ENCODE data around the gene PSMA8.

Gene PSMA8

GRCh38 chr18:26210147-26210546 is 76.5 kb downstream of the PSMA8 start:
- 85% methylated on average over 4 of the region's 4 CpGs for WGBS
- no peaks in the 10 kb centered on the region for H3K27me3 ChIP-seq (ENCODE audit: control insufficient read depth in 1 of 2, insufficient read depth in 1 of 2, low read length in 2 of 2)

GRCh38 chr18:26215247-26215970 is 81.7 kb downstream of the PSMA8 start:
- Histone ChIP-seq H3K4me3 (ENCODE audit: insufficient read depth in 1 of 2, low read depth in 1 of 2, low read length in 2 of 2) (no peak overlapping the region), H3K23ac (ENCODE audit: low read length in 2 of 2) (no peak overlapping the region), H3K9me3 (ENCODE audit: control insufficient read depth, low read length) (no peaks in the 10 kb centered on the region), H2BK5ac (ENCODE audit: low read depth, low read length, poor library complexity, severe bottlenecking) (no peak overlapping the region), H2AFZ (ENCODE audit: low read depth, low read length) (no peak overlapping the region), H4K8ac (ENCODE audit: low read length) (no peak overlapping the region), H2BK15ac (ENCODE audit: low read depth, poor library complexity, severe bottlenecking) (no peak overlapping the region), H3K9ac (ENCODE audit: low read length) (no peak overlapping the region), H3K36me3 (ENCODE audit: control insufficient read depth in 1 of 2, insufficient read depth in 2 of 2, low read depth in 1 of 2, low read length in 2 of 2) (no peaks in the 10 kb centered on the region), H4K91ac (ENCODE audit: low read length) (no peak overlapping the region), H3K27ac (ENCODE audit: low read length, poor library complexity, severe bottlenecking) (no peak overlapping the region), H2BK120ac (ENCODE audit: low read depth, low read length) (no peak overlapping the region), H3K4ac (ENCODE audit: low read depth in 1 of 2, low read length in 2 of 2) (no peak overlapping the region), H3K18ac (ENCODE audit: low read depth in 1 of 2, low read length in 2 of 2) (no peak overlapping the region), H3K4me1 (ENCODE audit: control insufficient read depth, insufficient read depth, low read depth, low read length) (no peaks in the 10 kb centered on the region), H3K14ac (ENCODE audit: low read length in 2 of 2) (no peak overlapping the region), H3K27me3 (ENCODE audit: control insufficient read depth in 1 of 2, insufficient read depth in 1 of 2, low read length in 2 of 2) (no peaks in the 10 kb centered on the region), H3K79me1 (replicated peaks; ENCODE audit: low read length, poor library complexity, severe bottlenecking) (no peaks in the 10 kb centered on the region), H2BK12ac (ENCODE audit: low read length in 2 of 2) (no peak overlapping the region), H2AK5ac (ENCODE audit: low read length, severe bottlenecking) (no peak overlapping the region), H3K4me2 (ENCODE audit: low read length, poor library complexity, severe bottlenecking) (no peak overlapping the region)
- no peak for DNase-seq
- 79% methylated on average over 4 of the region's 7 CpGs for WGBS

More at GRCh38 chr18:26210147-26210546, 76.5 kb downstream of the PSMA8 start:
- Histone ChIP-seq H3K18ac (ENCODE audit: low read depth in 1 of 2, low read length in 2 of 2) (no peak overlapping the region), H3K4ac (ENCODE audit: low read depth in 1 of 2, low read length in 2 of 2) (no peak overlapping the region), H3K4me2 (ENCODE audit: low read length, poor library complexity, severe bottlenecking) (no peak overlapping the region), H3K14ac (ENCODE audit: low read length in 2 of 2) (no peak overlapping the region), H2BK12ac (ENCODE audit: low read length in 2 of 2) (no peak overlapping the region), H4K91ac (ENCODE audit: low read length) (no peak overlapping the region), H3K36me3 (ENCODE audit: control insufficient read depth in 1 of 2, insufficient read depth in 2 of 2, low read depth in 1 of 2, low read length in 2 of 2) (no peaks in the 10 kb centered on the region), H2BK120ac (ENCODE audit: low read depth, low read length) (no peak overlapping the region), H3K23ac (ENCODE audit: low read length in 2 of 2) (no peak overlapping the region), H2BK5ac (ENCODE audit: low read depth, low read length, poor library complexity, severe bottlenecking) (no peak overlapping the region), H3K9ac (ENCODE audit: low read length) (no peak overlapping the region), H3K27ac (ENCODE audit: low read length, poor library complexity, severe bottlenecking) (no peak overlapping the region), H3K4me3 (ENCODE audit: insufficient read depth in 1 of 2, low read depth in 1 of 2, low read length in 2 of 2) (no peak overlapping the region), H3K9me3 (ENCODE audit: control insufficient read depth, low read length) (no peaks in the 10 kb centered on the region), H4K8ac (ENCODE audit: low read length) (no peak overlapping the region), H3K79me1 (replicated peaks; ENCODE audit: low read length, poor library complexity, severe bottlenecking) (no peaks in the 10 kb centered on the region), H2AK5ac (ENCODE audit: low read length, severe bottlenecking) (no peak overlapping the region), H2BK15ac (ENCODE audit: low read depth, poor library complexity, severe bottlenecking) (no peak overlapping the region), H2AFZ (ENCODE audit: low read depth, low read length) (no peak overlapping the region), H3K4me1 (ENCODE audit: control insufficient read depth, insufficient read depth, low read depth, low read length) (no peaks in the 10 kb centered on the region)
- no peak for DNase-seq

GRCh38 chr18:26225022-26225693 is 91.5 kb downstream of the PSMA8 start:
- no peak overlapping the region for H2BK12ac ChIP-seq (ENCODE audit: low read length in 2 of 2)

GRCh38 chr18:26225915-26226228 is 92.2 kb downstream of the PSMA8 start:
- H3K27me3 ChIP-seq (ENCODE audit: control insufficient read depth in 1 of 2, insufficient read depth in 1 of 2, low read length in 2 of 2) = peaks cover 0 to 2% of the 10 kb centered on the region in 2 experiments
- H4K91ac ChIP-seq (ENCODE audit: low read length) = no peak overlapping the region
- no peak overlapping the region for H2BK5ac ChIP-seq (ENCODE audit: low read depth, low read length, poor library complexity, severe bottlenecking)
- no peaks in the 10 kb centered on the region for H3K36me3 ChIP-seq (ENCODE audit: control insufficient read depth in 1 of 2, insufficient read depth in 2 of 2, low read depth in 1 of 2, low read length in 2 of 2)
- H3K4me2 ChIP-seq (ENCODE audit: low read length, poor library complexity, severe bottlenecking) = peak overlapping the region; percentile 100
- no peak overlapping the region for H2AK5ac ChIP-seq (ENCODE audit: low read length, severe bottlenecking)
- H3K4ac ChIP-seq (ENCODE audit: low read depth in 1 of 2, low read length in 2 of 2) = no peak overlapping the region
- H2AFZ ChIP-seq (ENCODE audit: low read depth, low read length) = no peak overlapping the region
- 51% methylated on average over 7 of the region's 8 CpGs for WGBS
- H4K8ac ChIP-seq (ENCODE audit: low read length) = no peak overlapping the region
- no peak overlapping the region for H3K14ac ChIP-seq (ENCODE audit: low read length in 2 of 2)
- peak overlapping the region in 1 of 2 experiments; percentile 34 for H3K18ac ChIP-seq (ENCODE audit: low read depth in 1 of 2, low read length in 2 of 2)
- peak overlapping the region; percentile 91 to 96 for H3K4me3 ChIP-seq (ENCODE audit: insufficient read depth in 1 of 2, low read depth in 1 of 2, low read length in 2 of 2)
- H3K79me1 ChIP-seq (replicated peaks; ENCODE audit: low read length, poor library complexity, severe bottlenecking) = peaks cover 7% of the 10 kb centered on the region
- no peak overlapping the region for H3K23ac ChIP-seq (ENCODE audit: low read length in 2 of 2)
- H2BK15ac ChIP-seq (ENCODE audit: low read depth, poor library complexity, severe bottlenecking) = no peak overlapping the region
- H3K27ac ChIP-seq (ENCODE audit: low read length, poor library complexity, severe bottlenecking) = no peak overlapping the region
- no peaks in the 10 kb centered on the region for H3K9me3 ChIP-seq (ENCODE audit: control insufficient read depth, low read length)
- no peak overlapping the region for H2BK12ac ChIP-seq (ENCODE audit: low read length in 2 of 2)
- peaks cover 5% of the 10 kb centered on the region for H3K4me1 ChIP-seq (ENCODE audit: control insufficient read depth, insufficient read depth, low read depth, low read length)
- DNase-seq = no peak
- H2BK120ac ChIP-seq (ENCODE audit: low read depth, low read length) = no peak overlapping the region
- peak overlapping the region; percentile 96 for H3K9ac ChIP-seq (ENCODE audit: low read length)

More at GRCh38 chr18:26225022-26225693, 91.5 kb downstream of the PSMA8 start:
- H4K8ac ChIP-seq (ENCODE audit: low read length) = no peak overlapping the region
- H3K27ac ChIP-seq (ENCODE audit: low read length, poor library complexity, severe bottlenecking) = no peak overlapping the region
- no peak for DNase-seq
- H3K4me1 ChIP-seq (ENCODE audit: control insufficient read depth, insufficient read depth, low read depth, low read length) = peaks cover 5% of the 10 kb centered on the region
- no peak overlapping the region for H2BK5ac ChIP-seq (ENCODE audit: low read depth, low read length, poor library complexity, severe bottlenecking)
- H4K91ac ChIP-seq (ENCODE audit: low read length) = no peak overlapping the region
- no peak overlapping the region for H3K4me2 ChIP-seq (ENCODE audit: low read length, poor library complexity, severe bottlenecking)
- no peaks in the 10 kb centered on the region for H3K36me3 ChIP-seq (ENCODE audit: control insufficient read depth in 1 of 2, insufficient read depth in 2 of 2, low read depth in 1 of 2, low read length in 2 of 2)
- no peak overlapping the region for H2BK15ac ChIP-seq (ENCODE audit: low read depth, poor library complexity, severe bottlenecking)
- H3K18ac ChIP-seq (ENCODE audit: low read depth in 1 of 2, low read length in 2 of 2) = no peak overlapping the region
- no peak overlapping the region for H3K14ac ChIP-seq (ENCODE audit: low read length in 2 of 2)
- no peaks in the 10 kb centered on the region for H3K9me3 ChIP-seq (ENCODE audit: control insufficient read depth, low read length)
- peaks cover 0 to 6% of the 10 kb centered on the region in 2 experiments for H3K27me3 ChIP-seq (ENCODE audit: control insufficient read depth in 1 of 2, insufficient read depth in 1 of 2, low read length in 2 of 2)
- H2BK120ac ChIP-seq (ENCODE audit: low read depth, low read length) = no peak overlapping the region
- no peak overlapping the region for H3K4ac ChIP-seq (ENCODE audit: low read depth in 1 of 2, low read length in 2 of 2)
- H3K23ac ChIP-seq (ENCODE audit: low read length in 2 of 2) = no peak overlapping the region
- peak overlapping the region; percentile 96 for H3K9ac ChIP-seq (ENCODE audit: low read length)
- H2AFZ ChIP-seq (ENCODE audit: low read depth, low read length) = no peak overlapping the region
- no peak overlapping the region for H3K4me3 ChIP-seq (ENCODE audit: insufficient read depth in 1 of 2, low read depth in 1 of 2, low read length in 2 of 2)
- H3K79me1 ChIP-seq (replicated peaks; ENCODE audit: low read length, poor library complexity, severe bottlenecking) = peaks cover 7% of the 10 kb centered on the region
- WGBS = 86% methylated on average over 7 of the region's 7 CpGs
- H2AK5ac ChIP-seq (ENCODE audit: low read length, severe bottlenecking) = no peak overlapping the region

Data from mesenchymal stem cell (in vitro differentiated cells and primary cell).